Fibroblast of gingiva (primary cell): ENCODE data around the gene PI16.

ENCODE experiments used
- DNase-seq: peaks from one replicate; pipeline ENCODE4 v3.0.0-alpha.2; 2011; ENCODE audit warnings: low read depth

PI16 gene

DNA sequence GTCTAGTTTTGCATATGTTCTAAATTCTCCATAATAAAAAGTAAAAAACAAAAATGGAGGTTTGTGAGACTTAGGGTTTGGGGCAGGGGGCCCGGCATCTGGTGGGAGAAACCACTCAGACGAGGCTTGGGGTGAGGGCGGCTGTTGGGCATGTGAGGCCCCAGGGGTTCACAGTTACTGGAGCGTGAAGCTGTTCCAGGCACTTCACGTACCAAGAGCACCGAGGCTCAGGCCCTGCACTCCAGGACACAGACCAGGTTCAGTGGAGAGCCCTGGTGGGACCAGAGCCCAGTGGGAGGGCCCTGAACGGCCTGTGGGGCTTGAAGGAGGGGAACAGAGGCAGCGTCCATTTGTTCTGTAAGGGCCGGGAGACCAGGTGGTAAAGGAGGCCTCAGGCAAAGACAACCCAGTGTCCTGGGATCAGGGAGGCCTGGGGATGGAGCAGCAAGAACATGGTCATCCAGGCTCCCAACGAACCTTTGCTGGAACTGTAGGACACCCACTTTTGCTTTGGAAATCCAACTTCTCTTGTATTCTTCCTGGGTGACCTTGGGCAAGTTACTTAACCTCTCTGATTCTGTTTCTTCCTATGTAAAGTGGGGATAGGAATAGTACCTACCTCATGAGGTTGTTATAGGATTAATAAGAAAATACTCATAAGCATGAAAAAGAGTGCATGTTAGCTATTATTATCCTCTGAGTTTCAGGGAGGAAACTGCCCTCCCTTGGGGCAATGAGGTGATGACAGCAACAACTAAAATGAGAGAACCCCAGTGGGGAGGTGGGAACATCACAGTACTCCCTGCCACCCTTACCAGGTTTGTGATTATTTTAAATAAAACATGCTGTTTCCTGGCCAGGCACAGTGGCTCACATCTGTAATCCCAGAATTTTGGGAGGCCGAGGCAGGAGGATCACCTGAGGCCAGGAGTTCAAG, 49.8 kb downstream of the PI16 start:
- no peak for DNase-seq

GRCh38 chr6:37005061-37005810, 50.7 kb downstream of the PI16 start, which contains the start of gene FGD2:
TSS of gene FGD2 (plus strand) at chr6:37005655. CDS start at chr6:37005818, 163 bp downstream.
- DNase-seq, result no peak

DNA sequence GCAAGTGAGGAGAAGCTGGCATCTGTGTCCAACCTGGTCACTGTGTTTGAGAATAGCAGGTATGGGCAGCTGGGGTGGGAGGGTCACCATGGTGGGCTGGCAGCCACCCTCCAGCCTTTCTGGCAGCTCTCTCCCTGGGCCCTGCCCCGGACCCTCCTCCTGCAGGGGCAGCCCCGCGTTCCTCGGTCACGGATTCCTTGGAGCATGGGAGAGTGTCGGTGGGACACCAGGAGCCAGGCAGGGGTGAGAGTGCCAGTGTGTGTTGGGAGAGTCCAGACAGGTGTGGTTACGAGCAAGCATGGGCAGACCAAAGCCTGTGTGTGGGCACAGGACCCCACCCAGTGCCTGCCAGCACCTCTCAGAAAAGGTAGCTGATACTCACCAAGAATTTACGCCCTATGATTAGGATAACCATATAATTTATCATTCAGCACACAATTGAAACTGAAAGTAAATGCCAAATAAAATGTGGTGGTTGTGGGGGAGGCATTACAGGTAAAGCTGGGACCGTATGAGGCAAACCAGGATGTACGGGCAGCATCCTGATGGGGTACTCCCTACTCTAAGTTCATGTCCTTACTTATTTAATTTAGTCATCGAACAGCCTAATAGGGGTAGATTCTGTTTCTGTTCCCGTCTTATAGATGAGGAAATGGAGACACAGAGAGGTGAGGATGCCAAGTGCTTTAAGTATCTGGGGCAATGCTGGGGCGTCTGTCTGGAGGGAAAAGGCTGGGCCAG, 51.5 kb downstream of the PI16 start:
- no peak for DNase-seq

GRCh38 chr6:37006793-37007339, 52.3 kb downstream of the PI16 start:
- no peak for DNase-seq

DNA sequence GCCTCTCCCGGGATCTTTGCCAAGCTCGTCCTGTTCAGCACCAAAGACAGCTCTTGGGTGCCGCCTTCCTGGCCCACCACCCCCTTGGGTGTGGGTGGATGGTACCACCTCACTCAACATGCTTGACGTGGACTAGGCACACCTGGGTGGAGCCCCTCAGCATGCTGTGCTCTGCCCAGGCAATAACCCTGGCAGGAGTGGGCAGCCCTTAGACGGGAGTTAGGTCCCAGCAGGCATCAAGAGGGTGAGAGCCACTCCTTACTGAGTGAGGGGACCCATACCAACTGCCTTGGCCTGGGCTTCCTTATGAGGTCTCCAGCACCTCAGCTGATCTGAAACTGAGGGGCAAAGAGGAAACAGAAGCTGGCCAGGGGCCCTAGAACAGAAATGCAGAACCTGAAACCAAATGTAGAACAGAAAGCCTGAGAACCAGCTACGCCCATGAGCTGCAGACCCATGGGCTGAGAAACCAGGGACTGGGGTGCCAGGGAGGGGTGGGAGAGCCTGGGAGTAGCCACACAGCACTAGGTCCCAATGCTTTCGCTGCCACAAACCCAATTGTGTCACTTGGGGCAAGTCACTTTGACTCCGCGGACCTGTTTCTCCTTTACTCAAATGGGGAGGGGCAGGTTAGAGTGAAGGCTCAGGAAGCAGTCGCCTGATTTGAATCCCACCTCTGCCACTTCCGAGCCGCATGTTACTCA, 53.0 kb downstream of the PI16 start:
- DNase-seq, result no peak

DNA sequence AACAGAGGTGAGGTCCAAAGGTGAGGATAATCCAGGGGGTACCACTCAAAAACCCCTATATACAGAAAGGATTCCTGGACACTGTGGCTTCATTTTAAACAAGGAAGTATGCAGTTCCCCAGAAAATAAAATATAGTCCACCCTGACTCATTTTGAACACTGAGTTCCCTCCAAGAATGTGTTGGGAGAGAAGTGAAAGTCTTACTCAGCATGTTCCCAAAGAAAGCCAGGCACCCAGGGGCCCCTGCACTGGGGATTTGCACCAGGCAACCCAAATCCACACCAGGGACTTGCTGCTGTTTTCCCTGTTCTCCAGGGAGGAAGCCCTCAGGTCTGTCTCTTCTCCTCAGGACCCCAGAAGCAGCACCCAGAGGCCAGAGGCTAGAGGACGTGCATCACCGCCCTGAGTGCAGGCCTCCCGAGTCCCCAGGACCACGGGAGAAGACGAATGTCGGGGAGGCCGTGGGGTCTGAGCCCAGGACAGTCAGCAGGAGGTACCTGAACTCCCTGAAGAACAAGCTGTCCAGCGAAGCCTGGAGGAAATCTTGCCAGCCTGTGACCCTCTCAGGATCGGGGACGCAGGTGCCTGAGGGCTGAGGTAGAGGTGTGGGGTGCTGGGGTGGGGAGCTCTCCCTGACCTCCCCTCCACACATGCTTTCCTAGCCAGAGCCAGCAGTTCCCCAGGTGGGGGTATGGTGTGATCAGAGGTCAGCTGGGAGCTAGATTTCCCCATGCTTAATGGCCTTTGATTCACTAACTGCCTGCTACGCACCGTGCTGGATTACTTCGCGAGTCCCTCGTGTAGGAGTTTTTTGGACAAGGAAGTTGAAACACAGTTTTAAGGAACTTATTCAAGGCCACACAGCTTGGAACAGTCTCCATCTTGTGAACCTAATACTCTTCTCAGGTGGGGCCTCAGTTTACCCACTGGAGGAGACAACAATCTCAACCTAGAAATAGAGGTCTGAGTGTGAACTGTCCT, 54.2 kb downstream of the PI16 start:
- DNase-seq, result no peak

DNA sequence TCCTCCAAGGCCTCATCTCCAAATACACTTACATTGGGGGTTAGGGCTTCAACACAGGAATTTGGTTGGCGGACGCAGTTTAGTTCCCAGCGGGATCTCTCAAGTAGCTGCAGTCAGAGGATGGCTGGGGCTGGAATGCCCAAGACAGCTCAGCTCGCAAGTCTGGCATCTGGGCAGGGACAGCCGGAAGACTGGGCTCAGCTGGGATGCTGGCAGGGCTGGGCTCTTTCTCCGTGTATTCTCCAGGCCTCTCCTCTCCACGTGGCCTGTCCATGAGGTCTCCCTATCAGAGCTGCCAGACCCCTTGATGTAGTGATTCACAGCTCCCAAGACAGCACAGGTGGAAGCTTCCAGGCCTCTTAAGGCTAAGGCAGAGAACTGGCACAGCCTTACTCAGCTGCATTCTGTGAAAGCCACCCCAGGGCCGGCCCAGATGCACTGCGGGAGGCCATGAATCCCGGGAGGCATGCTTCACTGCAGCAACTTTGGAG, 55.9 kb downstream of the PI16 start:
- no peak for DNase-seq

- peak; percentile 71 for DNase-seq
Observed at GRCh38 chr6:37011656-37012378, 57.3 kb downstream of the PI16 start.

GRCh38 chr6:37013516-37014491, 59.3 kb downstream of the PI16 start:
- no peak for DNase-seq
